ENCODE results near the gene AZGP1. TPM values are rescaled to one million over a fixed set of nuclear protein-coding genes. Genes with fewer than 3 reads are reported as not detected.

AZGP1 gene
- total and polyA plus RNA-seq, 2 of the 13 experiments (the other 11 are each of a cell fraction or from before 2014, with no cell fraction given), result 93.8 to 229 TPM

GRCh38 chr7:99997545-99998137 is 21.8 kb upstream of the AZGP1 start (continued):
- TF ChIP-seq GMEB2 (CRISPR knock-in tag; IDR thresholded peaks at IDR 0.05; ENCODE audit: low read depth) (peak; percentile 48; the same call in 1 of the 2 replicates), ELF4 (CRISPR knock-in tag; IDR thresholded peaks at IDR 0.05; ENCODE audit: borderline replicate concordance) (peak; percentile 78; the same call in 1 of the 2 replicates), ISL2 (CRISPR knock-in tag; IDR thresholded peaks at IDR 0.05) (peak; percentile 71), ZNF710 (CRISPR knock-in tag; IDR thresholded peaks at IDR 0.05; ENCODE audit: borderline replicate concordance) (no peak), RCOR2 (CRISPR knock-in tag; IDR thresholded peaks at IDR 0.05) (peak; percentile 67), CENPX (CRISPR knock-in tag; IDR thresholded peaks at IDR 0.05) (no peak), ZSCAN30 (CRISPR knock-in tag; IDR thresholded peaks at IDR 0.05) (peak; percentile 21; the same call in 1 of the 2 replicates), ZNF501 (CRISPR knock-in tag; IDR thresholded peaks at IDR 0.05) (peak; percentile 72; the same call in 1 of the 2 replicates), RELA (CRISPR knock-in tag; IDR thresholded peaks at IDR 0.05) (0 out of 2 replicates have a peak, but pooled peaks have one; percentile 58), ZNF224 (CRISPR knock-in tag; IDR thresholded peaks at IDR 0.05) (peak; percentile 83), TBX3 (IDR thresholded peaks at IDR 0.05; ENCODE audit: borderline replicate concordance) (peak; percentile 44; the same call in 1 of the 2 replicates), ZNF660 (CRISPR knock-in tag; IDR thresholded peaks at IDR 0.05; ENCODE audit: borderline replicate concordance, low read depth) (no peak), DZIP1 (CRISPR knock-in tag; IDR thresholded peaks at IDR 0.05) (0 out of 2 replicates have a peak, but pooled peaks have one; percentile 61), DR1 (CRISPR knock-in tag; IDR thresholded peaks at IDR 0.05) (no peak; the same call in 1 of the 2 replicates), ISX (CRISPR knock-in tag; conservative IDR thresholded peaks at IDR 0.05) (0 out of 2 replicates have a peak, but pooled peaks have one; percentile 28), ZNF614 (CRISPR knock-in tag; IDR thresholded peaks at IDR 0.05; ENCODE audit: borderline replicate concordance) (peak; percentile 91), MXI1 (IDR thresholded peaks at IDR 0.05; ENCODE audit: borderline replicate concordance, low read depth, low read length) (peak; percentile 88; the same call in 1 of the 3 replicates), SALL2 (CRISPR knock-in tag; IDR thresholded peaks at IDR 0.05) (peak; percentile 33; the same call in 1 of the 2 replicates), TOE1 (CRISPR knock-in tag; IDR thresholded peaks at IDR 0.05) (0 out of 2 replicates have a peak, but pooled peaks have one; percentile 10), BORCS8-MEF2B (CRISPR knock-in tag; IDR thresholded peaks at IDR 0.05) (peak; percentile 60; the same call in 1 of the 2 replicates), HIVEP1 (CRISPR knock-in tag; IDR thresholded peaks at IDR 0.05) (peak; percentile 77), FIP1L1 (IDR thresholded peaks at IDR 0.05; ENCODE audit: borderline replicate concordance, insufficient read depth, low read depth, low read length) (no peak), LCORL (IDR thresholded peaks at IDR 0.05) (no peak), LCORL (CRISPR knock-in tag; IDR thresholded peaks at IDR 0.05) (peak; percentile 38), KMT2A (CRISPR knock-in tag; IDR thresholded peaks at IDR 0.05) (peak; percentile 79)

Measured in HepG2 (cell line).